Activated CD4-positive, CD25-positive, alpha-beta regulatory T cell treated with anti-CD3 and anti-CD28 coated beads, Interleukin-2, amount 50 U/mL, for 24 hours (primary cell): Measurements from ENCODE around the gene MRTFA.
A peak's percentile ranks its signal among the peaks of the same experiment; 100 is the strongest.
"Not testable (repeated sequence)": the region's sequence is repeated elsewhere in the genome, so short reads cannot be mapped to it uniquely, and the experiment has no call there.

ENCODE experiments used
- ATAC-seq, 2 donors: fragments of 150-1000 bp; cut with Tn5 transposase; one replicate each; pipeline ENCODE4 v1.10.0; 2021; ENCODE audit warnings: mild to moderate bottlenecking in 1 of 2, moderate library complexity in 1 of 2

Gene MRTFA

DNA sequence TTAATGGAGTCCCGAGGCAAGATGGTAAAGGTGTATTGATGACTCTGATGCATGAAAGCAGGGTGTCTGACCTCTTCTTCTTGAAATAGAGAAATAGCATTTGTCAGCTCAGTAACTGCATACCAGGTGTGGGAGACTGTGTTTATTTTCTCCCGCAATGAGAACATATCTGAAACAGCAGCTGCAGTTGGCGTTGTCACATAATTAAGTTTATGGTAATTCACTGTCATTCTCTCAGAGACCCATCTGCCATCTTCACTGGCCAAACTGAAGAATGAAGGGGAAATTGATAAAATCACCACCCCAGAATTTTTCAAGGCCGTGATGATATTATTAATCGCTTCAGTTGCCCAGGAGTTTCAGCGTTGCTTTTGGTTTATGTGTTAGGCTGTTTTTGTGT lies 22.6 kb upstream of the MRTFA start:
- ATAC-seq = no peak

DNA sequence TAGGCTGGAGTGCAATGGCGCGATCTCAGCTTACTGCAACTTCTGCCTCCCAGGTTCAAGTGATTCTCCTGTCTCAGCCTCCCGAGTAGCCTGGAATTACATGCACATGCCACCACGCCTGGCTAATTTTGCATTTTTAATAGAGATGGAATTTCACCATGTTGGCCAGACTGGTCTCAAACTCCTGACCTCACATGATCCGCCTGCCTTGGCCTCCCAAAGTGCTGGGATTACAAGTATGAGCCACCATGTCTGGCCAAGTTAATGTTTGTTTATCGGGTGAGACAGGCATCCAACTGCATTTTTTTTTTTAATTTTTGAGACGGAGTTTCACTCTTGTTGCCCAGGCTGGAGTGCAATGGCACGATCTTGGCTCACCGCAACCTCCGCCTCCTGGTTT lies 20.1 kb upstream of the MRTFA start:
- ATAC-seq = not testable (repeated sequence)

DNA sequence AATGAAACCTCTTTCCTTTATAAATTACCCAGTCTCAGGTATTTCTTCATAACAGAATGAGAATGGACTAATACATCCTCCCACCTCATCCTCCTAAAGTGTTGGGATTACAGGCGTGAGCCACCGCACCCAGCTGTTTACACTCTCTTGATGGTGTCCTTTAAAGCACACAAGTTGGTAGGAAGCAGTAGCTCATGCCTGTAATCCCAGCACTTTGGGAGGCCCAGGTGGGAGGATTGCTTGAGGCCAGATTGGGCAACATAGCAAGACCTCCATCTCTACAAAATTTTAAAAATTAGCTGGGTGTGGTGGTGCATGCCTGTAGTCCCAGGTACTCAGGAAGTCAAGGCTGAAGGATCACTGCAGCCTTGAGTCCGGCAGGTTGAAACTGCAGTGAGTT lies 19.4 kb upstream of the MRTFA start:
- ATAC-seq = not testable (repeated sequence)

DNA sequence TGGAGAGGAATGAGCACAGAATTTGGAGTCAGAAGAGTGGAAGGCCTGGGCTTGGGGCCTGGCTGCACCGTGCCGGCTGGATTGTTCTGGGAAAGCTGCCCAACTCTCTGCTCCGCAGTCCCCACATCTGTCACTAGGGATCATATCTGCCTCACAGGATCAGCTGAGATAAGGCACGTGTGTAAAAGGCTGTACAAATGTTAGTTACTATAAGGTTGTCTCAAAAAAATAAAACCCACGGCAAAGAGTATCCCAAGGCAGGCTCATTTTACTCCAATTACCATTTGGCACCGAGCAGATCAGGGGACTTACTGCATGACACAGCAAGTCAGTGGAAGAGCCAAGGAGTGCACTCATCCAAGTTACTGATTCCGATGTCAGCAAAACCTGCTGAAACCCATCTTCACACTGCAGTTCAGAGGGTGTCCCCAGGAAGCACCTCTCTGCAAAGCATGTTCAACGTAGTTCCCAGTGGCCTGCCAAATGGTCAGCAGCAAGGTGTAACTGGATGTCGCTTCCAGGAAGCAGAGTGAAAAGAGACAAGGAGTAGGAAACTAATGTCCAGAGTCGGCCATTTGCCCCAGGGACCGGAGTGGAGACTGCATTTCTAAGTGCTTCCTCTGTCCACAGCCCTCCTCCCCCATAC lies 18.1 kb upstream of the MRTFA start:
- ATAC-seq = no peak

DNA sequence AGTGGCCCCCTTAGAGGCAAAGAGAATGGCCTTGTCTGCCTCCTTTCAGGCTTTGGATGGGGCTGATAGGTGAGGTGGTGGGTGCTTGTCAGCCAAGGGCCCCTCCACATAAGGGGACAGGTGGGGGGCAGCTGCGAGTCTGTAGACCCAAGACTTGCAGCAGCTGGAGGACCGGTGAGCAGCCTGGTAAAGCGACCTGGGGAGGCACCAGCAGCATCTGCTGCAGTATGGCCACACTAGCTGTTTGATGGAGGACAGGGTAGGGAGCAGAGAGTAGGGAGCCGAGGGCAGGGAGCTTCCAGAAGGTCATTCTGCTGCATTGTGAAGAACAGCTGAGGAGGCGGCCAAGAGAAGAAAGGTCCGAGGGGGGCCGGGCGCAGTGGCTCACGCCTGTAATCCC lies 16.8 kb upstream of the MRTFA start:
- ATAC-seq = no peak

DNA sequence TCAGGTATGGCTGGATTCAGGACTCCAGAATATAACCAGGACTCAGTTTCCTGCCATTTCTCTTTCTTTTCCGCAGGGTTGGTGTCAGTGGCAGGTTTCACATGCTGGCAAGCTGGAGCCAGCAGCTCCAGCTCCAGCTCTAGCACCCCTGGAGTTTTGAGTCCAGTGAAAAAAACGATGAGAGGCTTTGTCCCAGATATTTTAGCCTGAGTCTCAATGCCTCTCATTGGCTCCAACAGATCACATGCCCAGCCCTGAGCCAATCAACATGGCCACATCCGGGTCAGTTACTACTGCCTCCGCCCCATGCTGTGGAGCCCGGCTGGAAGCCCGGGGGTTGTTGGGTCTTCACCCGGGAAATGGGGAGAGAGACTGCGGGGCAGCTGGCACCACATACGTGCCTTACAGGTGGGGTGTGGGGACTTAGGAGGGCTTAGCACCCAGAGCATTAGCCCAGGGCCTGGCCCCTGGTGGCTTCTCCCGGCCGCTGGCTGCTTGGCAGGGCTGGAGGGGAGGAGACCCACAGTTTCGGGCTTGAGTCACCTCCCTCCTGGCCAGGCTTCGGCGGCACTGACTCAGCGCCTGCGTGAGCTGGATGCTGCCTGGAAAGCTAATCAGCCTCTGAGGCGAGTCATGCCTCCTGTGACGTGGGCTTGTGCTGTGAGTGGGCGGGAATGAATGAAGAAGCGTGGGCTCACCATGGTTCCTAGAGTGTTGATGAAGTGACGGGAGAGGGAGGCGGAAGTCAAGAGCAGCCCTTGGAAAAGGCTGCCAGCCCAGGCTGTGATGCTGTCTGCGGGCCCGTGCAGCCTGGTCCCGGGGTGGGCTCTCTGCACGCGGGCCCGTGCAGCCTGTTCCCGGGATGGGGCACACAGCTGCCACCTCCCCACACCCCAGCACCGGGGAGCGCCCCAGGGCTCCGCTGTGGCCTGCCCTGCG lies 15.3 kb upstream of the MRTFA start:
- ATAC-seq = peak; percentile 97 to 99

DNA sequence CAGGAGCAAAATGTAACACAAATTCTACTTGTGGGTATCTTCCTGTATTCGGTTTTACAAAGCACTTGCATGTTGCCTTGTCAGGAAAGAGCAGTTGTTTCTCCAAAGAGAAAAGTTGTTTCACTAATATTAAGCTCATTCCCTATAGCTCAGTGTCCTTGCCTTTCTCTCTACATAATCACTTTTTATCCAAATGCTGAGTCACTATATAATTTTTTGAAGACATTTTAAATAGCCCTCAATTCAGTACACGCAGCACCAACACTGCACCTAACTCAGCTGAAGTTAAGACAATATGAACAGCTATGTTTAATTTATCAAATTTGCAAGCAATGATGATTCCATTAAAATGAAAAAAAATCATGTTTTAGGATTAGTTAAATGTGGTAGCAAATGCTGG lies 14.5 kb upstream of the MRTFA start:
- no peak for ATAC-seq

DNA sequence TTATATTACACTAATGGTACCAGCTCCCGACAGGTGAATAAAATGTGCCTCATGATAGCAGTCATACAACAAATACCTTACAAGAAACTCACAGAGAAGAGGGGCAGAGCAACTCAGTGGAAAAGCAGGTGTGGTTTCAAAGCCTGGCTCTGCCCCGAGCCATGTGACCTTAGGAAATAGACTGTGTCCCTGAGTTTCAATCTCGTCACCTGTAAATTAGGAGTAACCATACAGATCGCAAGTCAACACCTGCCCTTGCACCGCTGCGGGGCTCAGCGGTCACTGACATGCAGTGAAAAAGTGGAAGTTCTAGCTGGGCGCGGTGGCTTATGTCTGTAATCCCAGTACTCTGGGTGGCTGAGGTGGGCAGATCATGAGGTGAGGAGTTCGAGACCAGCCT lies 11.9 kb upstream of the MRTFA start:
- ATAC-seq = no peak

DNA sequence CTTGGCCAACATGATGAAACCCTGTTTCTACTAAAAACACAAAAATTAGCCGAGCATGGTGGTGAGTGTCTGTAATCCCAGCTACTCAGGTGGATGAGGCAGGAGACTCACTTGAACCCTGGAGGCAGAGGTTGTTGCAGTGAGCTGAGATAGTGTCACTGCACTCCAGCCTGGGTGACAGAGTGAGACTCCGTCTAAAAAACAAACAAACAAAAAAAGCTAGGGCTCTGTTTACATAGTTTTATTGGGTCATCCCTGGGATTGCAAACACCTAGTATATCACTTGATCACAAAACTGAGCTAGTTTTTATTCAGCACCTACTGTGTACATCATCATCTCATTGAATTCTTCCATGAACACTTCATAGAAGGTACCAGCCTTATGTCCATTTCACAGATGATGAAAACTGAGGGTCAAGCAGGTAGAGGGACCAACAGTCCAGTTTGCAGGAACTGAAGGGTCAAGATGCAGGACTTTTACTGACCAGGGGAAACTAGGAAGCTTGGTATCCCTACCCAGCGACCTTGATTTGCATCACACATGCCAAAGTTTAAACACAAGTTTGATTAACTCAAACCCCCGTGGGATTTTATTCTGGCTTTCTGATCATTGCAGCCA lies 9.2 kb upstream of the MRTFA start:
- no peak for ATAC-seq

DNA sequence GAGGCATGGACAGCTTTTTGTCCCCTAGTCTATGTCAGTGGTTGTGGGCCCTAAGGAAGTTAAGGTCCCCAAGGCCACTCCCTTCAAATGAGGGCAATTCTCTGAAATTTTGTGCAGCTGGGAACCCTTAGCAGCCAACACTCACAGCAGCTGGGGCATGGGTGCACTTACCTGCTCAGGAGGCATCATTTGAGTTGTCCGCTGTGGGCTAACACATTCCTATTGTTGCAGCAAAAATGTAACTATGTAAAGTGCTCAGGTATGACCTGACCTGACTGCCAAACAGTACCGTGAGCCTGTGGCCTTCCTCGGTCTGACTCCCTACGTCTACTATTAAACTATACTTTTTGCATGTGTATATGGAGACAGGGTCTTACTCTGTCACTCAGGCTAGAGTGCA lies 5.8 kb upstream of the MRTFA start:
- ATAC-seq = no peak

DNA sequence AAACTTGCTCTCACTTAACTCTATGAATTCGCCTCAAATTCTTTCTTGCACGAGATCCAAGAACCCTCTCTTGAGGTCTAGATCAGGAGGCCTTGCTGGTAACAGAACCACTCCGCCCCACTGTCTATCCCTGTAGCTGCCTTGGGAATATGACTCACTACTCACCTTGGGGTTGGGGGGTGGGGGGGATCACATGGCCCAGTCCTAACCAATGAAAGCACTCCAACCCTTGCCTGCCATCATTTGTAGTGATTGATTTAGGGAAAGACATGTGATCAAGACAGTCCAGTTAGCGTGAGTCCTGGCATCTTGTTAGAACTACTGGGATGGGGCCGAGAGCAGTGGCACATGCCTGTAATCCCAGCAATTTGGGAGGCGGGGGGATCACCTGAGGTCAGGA lies 4.8 kb upstream of the MRTFA start:
- no peak for ATAC-seq

DNA sequence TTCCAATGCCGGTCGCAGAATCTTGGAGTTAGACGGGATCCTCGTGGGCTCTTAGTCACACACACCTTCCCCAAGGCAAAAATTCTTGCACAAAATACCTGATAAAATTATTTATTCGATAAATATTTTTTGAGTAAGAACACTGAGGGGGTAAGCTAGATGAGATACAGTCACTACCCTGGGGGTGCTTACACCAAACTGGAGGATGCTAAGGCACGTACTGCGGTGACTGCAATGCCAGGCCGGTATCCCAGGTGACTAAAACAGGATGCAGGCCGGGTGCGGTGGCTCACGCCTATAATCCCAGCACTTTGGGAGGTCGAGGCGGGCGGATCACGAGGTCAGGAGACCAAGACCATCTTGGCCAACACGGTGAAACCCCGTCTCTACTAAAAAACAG lies 1.7 kb upstream of the MRTFA start:
- ATAC-seq = no peak

DNA sequence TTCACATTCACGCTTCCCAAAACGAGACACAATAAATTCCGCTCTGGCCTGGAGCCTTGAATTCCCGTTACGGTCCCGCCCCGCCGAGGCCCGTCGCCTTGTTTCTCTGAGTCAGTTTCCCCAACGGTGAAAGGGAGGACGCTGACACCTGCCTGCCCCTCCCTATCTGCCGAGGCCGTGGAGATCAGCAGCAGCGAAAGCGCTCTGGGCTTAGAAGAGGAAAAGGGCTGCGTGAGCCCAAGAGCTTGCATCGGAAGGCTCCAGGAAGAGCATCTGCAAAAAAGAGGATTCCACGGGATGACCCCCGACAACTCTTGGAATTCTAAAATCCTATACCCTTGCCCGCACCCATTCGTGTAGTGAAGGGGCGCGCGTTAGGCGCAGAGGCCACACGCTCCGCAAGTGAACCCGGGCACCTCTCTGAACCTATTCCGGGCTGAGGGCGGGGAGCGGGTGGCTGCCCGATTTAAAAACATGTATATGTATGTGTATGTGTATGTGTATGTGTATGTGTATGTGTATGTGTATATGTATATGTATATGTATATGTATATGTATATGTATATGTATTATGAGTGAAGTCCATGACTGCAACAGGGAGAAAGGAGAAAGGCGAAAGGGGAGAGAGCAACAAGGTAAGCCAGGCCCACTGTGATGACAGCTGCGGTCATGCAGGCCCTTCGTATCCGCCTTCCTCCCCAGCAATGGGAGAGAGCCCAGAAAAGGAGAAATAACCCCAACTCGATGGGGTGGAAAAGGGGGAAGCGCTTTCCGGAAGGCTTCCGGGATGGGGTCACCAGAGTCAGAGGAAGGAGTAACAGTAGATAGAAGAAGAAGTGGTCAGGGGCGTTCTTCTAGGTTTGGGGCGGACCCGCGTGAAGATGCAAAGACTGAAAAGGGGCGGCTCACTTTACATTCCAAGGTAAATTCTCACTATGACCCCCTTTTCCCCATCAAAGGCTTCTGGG lies 948 bp upstream of the MRTFA start:
- peak; percentile 24 to 26 for ATAC-seq

DNA sequence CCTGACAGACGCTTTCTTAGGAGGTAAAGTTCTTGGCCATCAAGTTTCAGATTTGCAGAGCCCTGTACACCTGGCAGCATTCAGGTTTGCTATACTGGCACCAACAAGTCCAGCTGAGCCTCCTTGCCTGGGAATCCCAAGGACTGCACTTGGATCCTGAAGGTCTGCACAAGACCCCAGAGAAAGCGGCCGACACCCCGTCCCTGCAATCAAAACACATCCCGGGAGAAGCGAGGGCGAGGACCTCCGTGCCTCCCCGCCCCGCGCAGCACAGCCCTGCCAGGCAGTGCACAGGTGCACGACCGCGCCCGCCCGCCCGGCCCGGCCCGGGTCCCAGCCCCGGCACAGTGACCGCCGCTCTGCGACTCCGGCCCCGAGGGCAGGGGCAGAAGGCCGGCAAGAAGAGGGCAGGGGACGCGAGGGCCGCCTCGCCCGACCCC lies 559 bp downstream of the MRTFA start:
- ATAC-seq = no peak

DNA sequence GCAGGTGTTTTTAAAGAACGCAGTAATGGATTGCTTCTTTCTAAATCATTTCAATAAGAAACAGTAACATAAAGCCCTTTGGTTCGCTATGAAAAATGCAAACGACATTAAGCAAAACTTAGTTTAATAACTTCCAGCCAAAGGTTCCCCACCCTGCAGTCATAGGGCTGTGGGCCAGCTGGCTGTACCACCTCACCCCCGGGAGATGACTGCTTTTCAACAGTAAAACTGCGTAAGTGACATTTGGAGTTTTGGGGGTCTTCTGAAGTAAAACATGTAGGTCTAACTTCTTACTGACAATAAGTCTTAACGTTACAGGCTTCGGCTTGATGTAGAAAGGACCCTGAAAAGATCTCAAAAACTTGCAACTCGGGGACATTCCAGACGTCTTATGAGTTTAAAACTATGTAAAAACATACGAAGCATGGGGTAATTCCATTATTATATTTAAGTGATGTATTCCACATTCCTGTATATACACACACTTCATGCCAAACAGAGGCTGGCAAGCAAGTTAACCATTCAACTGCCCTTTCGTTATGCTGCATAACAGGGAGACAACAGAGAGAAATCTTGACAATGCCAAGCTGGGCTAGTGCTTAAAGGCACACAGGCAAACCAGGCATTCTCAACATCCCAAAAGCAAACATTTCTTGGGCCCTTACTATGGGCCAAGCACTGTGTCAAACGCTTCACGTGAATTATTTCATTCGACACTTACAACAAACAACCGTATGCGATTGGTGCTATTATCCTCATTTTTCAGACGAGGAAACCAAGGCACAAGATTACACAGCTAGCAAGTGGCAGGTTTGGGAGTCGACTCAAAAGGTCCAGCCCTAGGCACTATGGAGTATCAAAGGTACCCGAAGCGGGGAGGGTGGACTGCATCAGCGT lies 1.2 kb downstream of the MRTFA start:
- ATAC-seq = no peak

DNA sequence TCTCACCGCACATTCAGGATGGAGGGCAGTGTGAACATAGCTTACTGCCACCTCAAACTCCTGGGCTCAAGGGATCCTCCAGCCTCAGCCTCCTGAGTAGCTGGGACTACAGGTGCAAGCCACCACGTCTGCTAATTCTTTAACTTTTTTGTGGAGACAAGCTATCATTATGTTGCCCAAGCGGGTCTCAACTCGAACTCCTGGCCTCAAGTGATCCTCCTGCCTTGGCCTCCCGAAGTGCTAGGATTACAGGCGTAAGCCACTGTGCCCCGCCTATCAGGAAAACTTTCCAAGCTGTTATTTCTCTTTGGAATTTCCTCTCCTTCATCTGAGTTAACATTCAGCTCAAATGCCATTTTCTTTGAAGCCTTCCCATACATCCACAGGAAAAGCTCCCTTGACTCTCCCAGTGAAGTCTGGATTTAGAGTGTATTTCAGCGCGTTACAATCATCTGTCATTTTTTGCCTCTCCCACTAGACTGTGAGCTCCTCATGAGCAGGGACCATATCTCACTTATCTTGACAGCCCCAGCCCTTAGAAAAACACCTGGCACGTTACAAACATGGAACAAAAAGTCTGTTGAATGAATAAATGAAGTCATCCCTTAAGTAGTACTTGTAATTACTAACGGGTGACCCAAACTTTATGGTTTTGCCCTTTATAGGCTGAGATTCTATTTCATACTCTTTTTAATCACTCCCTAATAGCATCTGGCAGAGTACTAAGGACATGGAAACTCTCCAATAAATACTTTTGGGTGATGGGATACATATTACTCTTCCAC lies 2.2 kb downstream of the MRTFA start:
- no peak for ATAC-seq

DNA sequence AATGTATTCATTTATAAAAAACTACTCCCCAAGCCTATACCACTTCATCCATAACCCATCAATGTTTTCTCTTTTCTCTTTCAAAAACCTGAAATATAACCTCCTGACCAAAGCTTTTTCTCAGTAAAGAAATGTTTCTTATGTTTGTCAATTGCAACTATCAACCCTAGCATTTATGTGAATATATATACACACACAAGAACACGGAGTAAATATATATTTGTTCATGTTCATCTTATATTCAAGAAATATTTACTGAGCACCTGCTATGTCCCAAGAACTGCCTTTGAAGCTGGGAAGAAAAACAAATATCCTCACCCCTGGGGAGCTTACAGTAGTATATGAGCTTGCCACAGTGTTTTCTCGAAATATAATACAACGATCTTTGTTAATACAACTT lies 3.5 kb downstream of the MRTFA start:
- ATAC-seq = no peak

DNA sequence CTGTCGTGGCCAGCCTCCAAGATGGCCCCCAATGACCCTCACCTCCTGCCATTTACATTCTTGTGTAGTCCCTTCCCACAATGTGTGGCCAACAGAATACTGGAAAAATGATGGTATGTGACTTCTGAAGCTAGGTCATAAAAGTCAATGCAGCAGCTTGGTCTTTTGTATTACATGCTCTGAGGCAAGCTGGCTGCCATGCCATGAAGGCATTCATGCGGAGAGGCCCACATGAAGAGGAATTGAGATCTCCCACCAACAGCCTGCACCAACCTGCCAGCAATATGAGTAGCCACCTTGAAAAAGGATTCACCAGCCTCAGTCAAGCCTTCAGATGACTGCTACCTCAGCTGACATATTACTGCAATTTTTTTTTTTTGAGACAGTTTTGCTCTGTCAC lies 4.6 kb downstream of the MRTFA start:
- no peak for ATAC-seq

DNA sequence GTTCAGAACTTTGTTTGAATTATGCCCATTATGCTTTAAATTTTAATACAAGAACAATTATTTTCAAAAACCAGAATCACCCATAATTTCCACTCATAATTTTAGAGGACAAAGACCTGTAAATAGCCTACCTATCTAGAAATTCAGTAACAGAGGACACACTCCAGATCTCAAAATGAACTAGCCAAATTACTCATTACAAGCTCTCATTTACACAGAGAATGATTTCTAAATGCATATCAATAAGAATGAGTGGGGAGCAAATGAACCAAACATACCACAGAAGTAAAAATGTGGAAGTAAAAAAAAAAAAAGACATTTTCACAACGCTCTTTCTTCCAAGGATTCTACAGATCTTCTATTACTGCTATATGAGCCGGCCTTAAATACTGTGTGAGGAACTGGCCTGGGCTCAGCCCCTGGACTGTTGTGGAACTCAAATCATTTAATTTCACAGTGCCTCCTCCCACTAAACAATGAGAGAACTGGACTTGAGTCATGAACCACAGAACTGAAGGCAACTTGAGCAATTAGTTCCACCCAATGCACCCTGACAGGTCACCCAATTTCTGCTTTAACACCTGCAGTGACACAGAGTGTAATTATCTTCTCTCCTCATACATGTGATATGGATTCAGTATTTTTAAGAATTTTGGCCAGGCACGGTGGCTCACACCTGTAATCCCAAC lies 8.0 kb downstream of the MRTFA start:
- peak; percentile 77 to 84 for ATAC-seq

DNA sequence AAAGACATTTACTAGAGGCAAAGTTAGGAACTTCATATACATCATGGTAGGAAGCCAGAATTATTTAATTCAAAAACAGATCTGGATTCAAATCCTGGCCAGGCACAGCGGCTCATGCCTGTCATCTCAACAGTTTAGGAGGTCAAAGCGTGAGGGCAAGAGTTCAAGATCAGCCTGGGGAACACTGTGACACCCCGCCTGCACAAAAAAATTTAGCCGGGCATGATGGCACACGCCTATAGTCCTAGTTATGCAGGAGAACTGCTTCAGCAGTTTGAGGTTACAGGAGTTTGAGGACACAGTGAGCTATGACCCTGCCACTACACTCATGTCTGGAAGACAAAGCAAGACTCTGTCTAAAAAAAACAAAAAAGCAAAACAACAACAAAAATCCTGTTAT lies 8.9 kb downstream of the MRTFA start:
- no peak for ATAC-seq
